Measurements from ENCODE around the gene UBAC1.

UBAC1 gene

GRCh38 chr9:135907006-135907430 is 54.2 kb downstream of the UBAC1 start:
- TF ChIP-seq GABPA (IDR thresholded peaks at IDR 0.05; ENCODE audit: low read depth) (no peak), REST (IDR thresholded peaks at IDR 0.05; ENCODE audit: insufficient replicate concordance, low read depth) (no peak), POLR2AphosphoS5 (IDR thresholded peaks at IDR 0.05; ENCODE audit: low read depth) (no peak), SPI1 (IDR thresholded peaks at IDR 0.05; ENCODE audit: borderline replicate concordance, low read depth) (no peak), CTCF (IDR thresholded peaks at IDR 0.05; ENCODE audit: insufficient read depth, low read length) (no peak)
- H3K27me3 ChIP-seq (ENCODE audit: insufficient read depth, poor library complexity, severe bottlenecking) = no peaks in the 10 kb centered on the region
- no peak overlapping the region for H3K27ac ChIP-seq (replicated peaks)
- H3K4me3 ChIP-seq (replicated peaks; ENCODE audit: insufficient read depth, low read length) = peak overlapping the region; percentile 58
- DNase-seq (ENCODE audit: low read depth in 1 of 2, low spot score in 1 of 2) = no peak

- no peak for DNase-seq (ENCODE audit: low read depth in 1 of 2, low spot score in 1 of 2)
- H3K4me3 ChIP-seq (replicated peaks; ENCODE audit: insufficient read depth, low read length) = peak overlapping the region; percentile 58
- no peak overlapping the region for H3K27ac ChIP-seq (replicated peaks)
- no peaks in the 10 kb centered on the region for H3K27me3 ChIP-seq (ENCODE audit: insufficient read depth, poor library complexity, severe bottlenecking)
- TF ChIP-seq SPI1 (IDR thresholded peaks at IDR 0.05; ENCODE audit: borderline replicate concordance, low read depth) = no peak
- no peak for TF ChIP-seq REST (IDR thresholded peaks at IDR 0.05; ENCODE audit: insufficient replicate concordance, low read depth)
- TF ChIP-seq GABPA (IDR thresholded peaks at IDR 0.05; ENCODE audit: low read depth) = no peak
- TF ChIP-seq POLR2AphosphoS5 (IDR thresholded peaks at IDR 0.05; ENCODE audit: low read depth) = no peak
- no peak for TF ChIP-seq CTCF (IDR thresholded peaks at IDR 0.05; ENCODE audit: insufficient read depth, low read length)
These were observed 54.7 kb downstream of the UBAC1 start for GRCh38 chr9:135906291-135907005.

GRCh38 chr9:135905380-135906258 is 55.6 kb downstream of the UBAC1 start:
- DNase-seq (ENCODE audit: low read depth in 1 of 2, low spot score in 1 of 2) = no peak
- H3K27me3 ChIP-seq (ENCODE audit: insufficient read depth, poor library complexity, severe bottlenecking) = no peaks in the 10 kb centered on the region
- no peak overlapping the region for H3K27ac ChIP-seq (replicated peaks)
- no peak for TF ChIP-seq POLR2AphosphoS5 (IDR thresholded peaks at IDR 0.05; ENCODE audit: low read depth)
- TF ChIP-seq SPI1 (IDR thresholded peaks at IDR 0.05; ENCODE audit: borderline replicate concordance, low read depth) = no peak
- TF ChIP-seq CTCF (IDR thresholded peaks at IDR 0.05; ENCODE audit: insufficient read depth, low read length) = no peak
- no peak for TF ChIP-seq REST (IDR thresholded peaks at IDR 0.05; ENCODE audit: insufficient replicate concordance, low read depth)
- TF ChIP-seq GABPA (IDR thresholded peaks at IDR 0.05; ENCODE audit: low read depth) = no peak
- peak overlapping the region; percentile 58 for H3K4me3 ChIP-seq (replicated peaks; ENCODE audit: insufficient read depth, low read length)

All from HL-60 (cell line).